HEK293T (cell line): ENCODE data around the gene ERG28.

ENCODE experiments used
- ARNT ChIP-seq: fragments of 450-650 bp; IDR thresholded peaks from 2 replicates; pipeline ENCODE4 v1.6.1; 2017; ENCODE audit warnings: mild to moderate bottlenecking
- BHLHE40 ChIP-seq: fragments of 450-650 bp; IDR thresholded peaks from 2 replicates; pipeline ENCODE4 v1.6.1; 2016; ENCODE audit warnings: mild to moderate bottlenecking, moderate library complexity, borderline replicate concordance
- CTBP1 ChIP-seq: fragments of 450-650 bp; IDR thresholded peaks from 2 replicates; pipeline ENCODE4 v1.6.1; 2016; ENCODE audit warnings: borderline replicate concordance
- ELF4 ChIP-seq: fragments of 450-650 bp; IDR thresholded peaks from 2 replicates; pipeline ENCODE4 v1.6.1; 2017; ENCODE audit warnings: antibody characterized with exemption
- FOXA1 ChIP-seq: fragments of 450-650 bp; IDR thresholded peaks from 2 replicates; pipeline ENCODE4 v1.6.1; 2016; ENCODE audit warnings: mild to moderate bottlenecking
- FOXK2 ChIP-seq: fragments of 450-650 bp; IDR thresholded peaks from 2 replicates; pipeline ENCODE4 v1.6.1; 2016; ENCODE audit warnings: mild to moderate bottlenecking
- FOXM1 ChIP-seq: fragments of 450-650 bp; IDR thresholded peaks from 2 replicates; pipeline ENCODE4 v1.6.1; 2017; ENCODE audit warnings: mild to moderate bottlenecking, borderline replicate concordance
- HDGF ChIP-seq: fragments of 450-650 bp; IDR thresholded peaks from 2 replicates; pipeline ENCODE4 v1.6.1; 2017; ENCODE audit warnings: antibody characterized with exemption, borderline replicate concordance
- SP1 ChIP-seq: fragments of 450-650 bp; IDR thresholded peaks from 2 replicates; pipeline ENCODE4 v1.6.1; 2017
- TF ChIP-seq, protein P1 (sequence below): fragments of 450-650 bp; IDR thresholded peaks from 2 replicates; pipeline ENCODE4 v1.6.1; 2016

DNA sequence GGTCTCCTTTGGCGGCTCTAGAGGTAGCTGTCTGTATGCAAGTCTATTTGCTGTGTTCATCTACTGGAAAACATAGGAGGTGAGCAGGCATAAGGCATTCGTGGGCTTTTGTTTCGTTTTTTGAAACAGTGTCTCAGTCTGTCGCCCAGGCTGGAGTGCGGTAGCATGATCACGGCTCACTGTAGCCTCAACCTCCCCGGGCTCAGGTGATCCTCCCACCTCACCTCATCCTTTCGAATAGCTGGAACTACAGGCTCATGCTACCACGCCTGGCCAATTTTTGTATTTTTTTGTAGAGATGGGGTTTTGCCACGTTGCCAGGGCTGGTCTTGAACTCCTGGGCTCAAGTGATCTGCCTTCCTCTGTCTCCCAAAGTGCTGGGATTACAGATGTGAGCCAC lies 54.8 kb downstream of the ERG28 start:
- TF ChIP-seq FOXK2 (no peak), HDGF (no peak), CTBP1 (no peak), FOXM1 (no peak), BHLHE40 (no peak), FOXA1 (no peak), ELF4 (no peak), ARNT (no peak), SP1 (no peak)
- TF ChIP-seq, protein P1, sequence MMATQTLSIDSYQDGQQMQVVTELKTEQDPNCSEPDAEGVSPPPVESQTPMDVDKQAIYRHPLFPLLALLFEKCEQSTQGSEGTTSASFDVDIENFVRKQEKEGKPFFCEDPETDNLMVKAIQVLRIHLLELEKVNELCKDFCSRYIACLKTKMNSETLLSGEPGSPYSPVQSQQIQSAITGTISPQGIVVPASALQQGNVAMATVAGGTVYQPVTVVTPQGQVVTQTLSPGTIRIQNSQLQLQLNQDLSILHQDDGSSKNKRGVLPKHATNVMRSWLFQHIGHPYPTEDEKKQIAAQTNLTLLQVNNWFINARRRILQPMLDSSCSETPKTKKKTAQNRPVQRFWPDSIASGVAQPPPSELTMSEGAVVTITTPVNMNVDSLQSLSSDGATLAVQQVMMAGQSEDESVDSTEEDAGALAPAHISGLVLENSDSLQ, result no peak
